Measurements from ENCODE around the gene MMP7. TPM values are rescaled to one million over a fixed set of nuclear protein-coding genes. Genes with fewer than 3 reads are reported as not detected.

The MMP7 gene
- total RNA-seq, 4 donors from 2014 or later: 0.98 to 99.8 (median 4.7) TPM

DNA sequence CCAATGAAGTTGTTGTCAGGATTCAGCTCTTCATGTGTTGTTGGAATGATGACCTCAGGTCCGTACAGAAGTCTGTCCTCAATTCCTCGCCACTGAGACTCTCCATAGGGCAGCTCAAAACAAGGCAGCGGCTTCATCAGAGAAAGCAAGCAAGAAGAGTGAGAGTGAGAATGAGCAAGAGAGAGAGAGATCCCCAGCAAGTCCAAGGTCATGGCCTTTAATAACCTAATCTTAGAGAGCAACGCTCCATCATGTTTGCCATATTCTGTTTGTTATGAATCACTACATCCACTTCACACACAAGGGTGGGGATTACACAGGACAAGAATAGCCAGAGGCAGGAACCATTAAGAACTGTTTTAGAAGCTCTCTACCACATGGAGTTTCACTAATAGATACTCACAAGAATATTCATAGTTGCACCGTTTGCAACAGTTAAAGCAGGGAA lies 23.3 kb upstream of the MMP7 start:
- TF ChIP-seq, protein P1, sequence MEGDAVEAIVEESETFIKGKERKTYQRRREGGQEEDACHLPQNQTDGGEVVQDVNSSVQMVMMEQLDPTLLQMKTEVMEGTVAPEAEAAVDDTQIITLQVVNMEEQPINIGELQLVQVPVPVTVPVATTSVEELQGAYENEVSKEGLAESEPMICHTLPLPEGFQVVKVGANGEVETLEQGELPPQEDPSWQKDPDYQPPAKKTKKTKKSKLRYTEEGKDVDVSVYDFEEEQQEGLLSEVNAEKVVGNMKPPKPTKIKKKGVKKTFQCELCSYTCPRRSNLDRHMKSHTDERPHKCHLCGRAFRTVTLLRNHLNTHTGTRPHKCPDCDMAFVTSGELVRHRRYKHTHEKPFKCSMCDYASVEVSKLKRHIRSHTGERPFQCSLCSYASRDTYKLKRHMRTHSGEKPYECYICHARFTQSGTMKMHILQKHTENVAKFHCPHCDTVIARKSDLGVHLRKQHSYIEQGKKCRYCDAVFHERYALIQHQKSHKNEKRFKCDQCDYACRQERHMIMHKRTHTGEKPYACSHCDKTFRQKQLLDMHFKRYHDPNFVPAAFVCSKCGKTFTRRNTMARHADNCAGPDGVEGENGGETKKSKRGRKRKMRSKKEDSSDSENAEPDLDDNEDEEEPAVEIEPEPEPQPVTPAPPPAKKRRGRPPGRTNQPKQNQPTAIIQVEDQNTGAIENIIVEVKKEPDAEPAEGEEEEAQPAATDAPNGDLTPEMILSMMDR (IDR thresholded peaks at IDR 0.05; ENCODE audit: low read depth): no peak

DNA sequence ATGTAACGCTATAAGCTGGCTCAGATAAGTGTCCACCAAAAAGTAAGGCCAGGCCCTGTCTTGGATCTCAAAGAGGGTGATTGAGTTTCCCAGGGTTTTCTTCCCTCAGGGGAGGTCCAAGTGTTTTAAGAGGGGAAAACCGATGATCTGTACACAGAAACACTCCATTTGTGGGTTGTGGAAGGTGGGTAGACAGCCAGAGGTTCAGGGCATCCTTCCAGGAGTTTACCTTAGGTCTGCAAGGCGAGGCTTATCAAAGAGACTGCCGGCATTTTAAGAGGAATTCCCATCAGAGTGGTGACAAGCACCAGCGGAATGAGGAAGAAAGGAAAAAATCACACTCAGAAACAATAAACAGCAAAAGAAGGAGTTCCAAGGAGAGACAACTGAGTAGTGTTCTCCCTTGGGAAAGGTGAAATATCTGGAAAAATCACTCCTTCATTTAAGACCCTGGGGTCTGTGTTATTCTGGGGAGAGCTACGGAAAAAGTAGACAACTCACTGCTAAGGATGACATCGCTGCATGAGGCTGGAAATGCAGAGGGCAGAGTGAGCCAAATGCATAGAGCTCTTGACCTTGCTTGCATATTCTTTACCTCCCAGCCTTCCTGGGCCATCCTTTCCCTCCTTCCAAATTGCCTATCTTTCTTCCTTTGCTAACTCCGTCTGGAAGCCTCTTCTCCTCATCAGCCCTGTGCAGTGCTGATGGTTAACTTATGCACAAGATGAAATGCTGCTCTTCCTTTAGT lies 22.1 kb upstream of the MMP7 start:
- TF ChIP-seq, protein P1 (IDR thresholded peaks at IDR 0.05; ENCODE audit: low read depth): no peak

DNA sequence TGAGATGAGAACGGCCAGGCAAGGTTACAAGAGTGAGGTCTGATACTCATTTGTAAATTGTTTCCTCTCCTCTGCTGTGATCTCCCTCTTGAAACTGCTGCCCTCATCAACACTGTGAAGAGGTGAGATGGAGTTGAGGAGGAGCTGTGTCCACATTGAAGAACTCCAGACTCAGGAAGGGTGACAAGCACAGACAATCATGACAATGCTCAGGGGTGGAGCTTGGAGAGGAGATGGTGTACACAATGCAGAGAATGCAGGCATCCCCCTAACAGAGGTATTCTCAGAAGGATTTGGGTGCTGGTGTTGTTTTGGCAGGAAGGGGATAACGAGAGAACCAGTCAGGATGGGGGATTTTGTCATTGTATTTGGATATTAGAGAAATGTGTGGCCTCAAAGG lies 21.5 kb upstream of the MMP7 start:
- TF ChIP-seq, protein P1 (IDR thresholded peaks at IDR 0.05; ENCODE audit: low read depth): no peak

DNA sequence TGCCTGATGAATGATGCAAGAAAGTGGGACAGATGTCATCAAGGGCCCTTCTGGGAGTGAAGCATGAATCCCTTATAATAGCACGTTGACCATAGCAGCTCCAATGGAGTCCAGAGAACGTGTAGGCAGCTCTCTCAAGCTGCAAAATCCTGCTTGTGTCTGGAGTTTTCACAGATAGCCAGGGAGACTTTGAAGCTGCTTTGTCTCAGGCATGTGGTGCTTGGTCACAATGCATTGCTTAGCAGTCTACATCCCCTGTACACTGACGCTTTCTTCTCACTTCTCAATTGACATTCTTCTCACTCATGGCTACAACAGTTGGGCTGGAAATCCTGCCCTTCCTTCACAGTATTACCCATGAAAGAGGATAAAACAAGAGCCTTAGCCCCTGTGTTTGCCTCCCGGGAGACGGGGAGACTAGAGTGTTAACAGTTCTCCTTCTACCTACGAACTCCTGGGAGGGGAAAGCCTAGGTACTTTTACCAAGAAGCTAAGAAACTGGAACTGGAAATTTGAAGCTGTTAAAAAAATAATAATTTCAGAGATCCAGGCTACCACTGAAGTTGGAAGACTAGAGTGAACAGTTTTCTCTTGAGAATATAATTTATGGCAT lies 20.7 kb upstream of the MMP7 start:
- TF ChIP-seq, protein P1 (IDR thresholded peaks at IDR 0.05; ENCODE audit: low read depth): no peak

DNA sequence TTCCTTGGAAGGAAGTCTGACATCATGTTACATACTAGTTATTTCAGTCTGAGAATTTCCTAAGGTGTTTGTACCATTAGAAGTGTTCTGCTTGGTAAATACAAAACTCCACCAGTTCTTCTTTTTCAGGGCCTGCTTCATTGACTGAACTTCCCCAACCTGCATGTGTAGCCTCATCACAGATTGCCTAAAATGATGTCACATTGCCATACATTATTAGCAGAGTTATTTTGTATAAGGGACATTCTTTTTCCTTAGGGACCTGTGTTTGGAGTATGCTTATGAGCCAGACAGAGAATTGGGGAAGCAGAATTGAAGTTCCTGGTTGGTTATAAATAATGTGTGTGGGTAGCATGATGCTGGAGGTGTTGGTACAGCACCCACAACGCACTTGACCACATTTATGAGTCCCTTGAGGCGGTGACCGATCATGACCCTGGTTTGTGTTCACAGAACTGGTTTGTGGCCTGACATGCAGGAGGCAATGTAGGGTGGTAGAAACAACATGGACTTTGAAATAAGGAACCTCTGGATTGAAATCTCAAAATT lies 16.4 kb upstream of the MMP7 start:
- TF ChIP-seq, protein P1 (IDR thresholded peaks at IDR 0.05; ENCODE audit: low read depth): no peak

DNA sequence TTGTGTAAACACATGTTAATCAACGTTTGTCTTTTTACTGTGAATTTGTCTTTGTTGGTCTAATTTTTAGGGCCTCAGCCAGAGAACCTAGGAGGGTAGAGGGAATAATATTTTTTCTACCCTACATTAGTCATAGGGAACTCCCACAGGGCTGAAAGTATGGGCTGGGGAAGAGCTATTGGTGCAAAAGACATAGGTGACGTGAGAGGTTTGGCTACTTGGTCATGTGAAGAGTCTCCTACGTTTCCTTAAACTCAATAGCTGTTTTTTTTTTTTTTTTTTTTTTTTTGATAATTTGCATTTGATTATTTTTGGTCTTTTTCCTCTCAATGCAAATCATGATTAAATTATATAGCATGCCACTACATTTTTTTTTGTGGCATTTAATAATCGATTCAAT lies 15.9 kb upstream of the MMP7 start:
- TF ChIP-seq, protein P1 (IDR thresholded peaks at IDR 0.05; ENCODE audit: low read depth): no peak

DNA sequence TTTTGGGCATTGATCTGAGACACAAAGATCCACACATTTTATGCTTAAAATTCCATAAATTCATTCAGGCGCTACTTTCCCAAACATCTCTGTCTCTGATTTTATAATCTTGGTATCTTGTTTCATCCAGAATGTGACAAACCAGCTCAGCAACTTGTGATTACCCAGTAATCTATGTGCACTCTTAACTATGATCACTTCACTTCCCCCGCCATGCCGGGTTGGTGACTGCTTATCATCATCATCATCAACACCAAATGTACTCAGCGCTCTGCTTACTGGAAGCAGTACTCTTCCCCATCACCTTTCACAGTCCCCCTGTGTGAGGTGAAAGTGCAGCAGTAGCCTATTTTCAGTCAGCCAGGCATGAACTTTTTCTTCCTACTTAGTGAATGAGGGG lies 15.2 kb upstream of the MMP7 start:
- TF ChIP-seq, protein P1 (IDR thresholded peaks at IDR 0.05; ENCODE audit: low read depth): no peak
